ENCODE measurements around the gene SERBP1.

SERBP1 gene

DNA sequence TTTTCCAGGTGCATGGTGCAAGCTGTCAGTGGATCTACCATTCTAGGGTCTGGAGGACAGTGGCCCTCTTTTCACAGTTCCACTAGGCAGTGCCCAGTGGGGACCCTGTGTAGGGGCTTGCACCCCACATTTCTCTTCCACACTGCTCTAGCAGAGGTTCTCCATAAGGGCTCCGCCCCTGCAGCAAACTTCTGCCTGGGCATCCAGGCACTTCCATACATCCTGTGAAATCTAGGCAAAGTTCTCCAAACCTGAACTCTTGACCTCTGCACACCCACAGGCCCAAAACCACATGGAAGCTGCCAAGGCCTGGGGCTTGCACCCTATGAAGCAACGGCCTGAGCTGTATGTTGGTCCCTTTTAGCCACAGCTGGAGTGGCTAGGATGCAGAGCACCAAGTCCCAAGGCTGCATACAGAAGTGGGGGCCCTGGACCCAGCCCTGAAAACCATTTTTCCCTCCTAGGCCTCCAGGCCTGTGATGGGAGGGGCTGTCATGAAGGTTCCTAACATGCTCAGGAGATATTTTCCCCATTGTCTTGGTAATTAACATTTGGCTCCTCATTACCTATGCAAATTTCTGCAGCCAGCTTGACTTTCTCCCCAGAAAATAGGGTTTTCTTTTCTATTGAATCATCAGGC is 46.1 kb downstream of the SERBP1 start:
- no peaks in the 10 kb centered on the region for H3K79me2 ChIP-seq (ENCODE audit: control insufficient read depth, insufficient read depth, low read length, unreplicated experiment)
- H3K27me3 ChIP-seq (ENCODE audit: insufficient read depth, low read length), result no peaks in the 10 kb centered on the region
- H3K4me3 ChIP-seq (ENCODE audit: low read depth, low read length), result no peak overlapping the region
- H3K27ac ChIP-seq (ENCODE audit: low read depth, low read length), result no peak overlapping the region
- H3K36me3 ChIP-seq (ENCODE audit: insufficient read depth, low read length), result peaks cover 15% of the 10 kb centered on the region; the same call in 1 of the 2 replicates
- H3K4me1 ChIP-seq (ENCODE audit: control insufficient read depth, insufficient read depth, low read length, unreplicated experiment), result no peaks in the 10 kb centered on the region
- H2AFZ ChIP-seq (ENCODE audit: low read length, unreplicated experiment), result no peak overlapping the region

DNA sequence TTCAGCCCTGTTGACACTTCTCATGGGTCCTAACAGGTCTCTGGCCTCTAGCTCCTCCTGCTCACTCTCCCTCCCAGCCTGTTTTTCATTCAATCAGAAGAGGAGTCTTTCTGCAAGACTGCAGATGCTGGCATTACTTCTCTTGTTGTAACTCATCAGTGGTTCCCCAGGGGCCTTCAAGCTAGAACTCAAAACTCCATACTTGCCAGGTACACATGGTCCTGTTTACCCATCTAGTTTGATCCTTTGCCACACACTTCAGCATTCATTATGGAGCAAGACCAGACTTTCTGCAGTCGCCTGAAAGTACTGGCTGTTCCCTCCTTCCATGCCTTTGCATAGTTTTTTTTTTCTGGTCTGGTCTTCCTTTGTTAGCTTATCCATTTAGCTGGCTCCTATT is 47.9 kb downstream of the SERBP1 start:
- Histone ChIP-seq H3K27me3 (ENCODE audit: insufficient read depth, low read length) (no peaks in the 10 kb centered on the region), H3K4me3 (ENCODE audit: low read depth, low read length) (no peak overlapping the region), H2AFZ (ENCODE audit: low read length, unreplicated experiment) (no peak overlapping the region), H3K36me3 (ENCODE audit: insufficient read depth, low read length) (peaks cover 15% of the 10 kb centered on the region; the same call in 1 of the 2 replicates), H3K79me2 (ENCODE audit: control insufficient read depth, insufficient read depth, low read length, unreplicated experiment) (no peaks in the 10 kb centered on the region), H3K4me1 (ENCODE audit: control insufficient read depth, insufficient read depth, low read length, unreplicated experiment) (no peaks in the 10 kb centered on the region), H3K27ac (ENCODE audit: low read depth, low read length) (no peak overlapping the region)

DNA sequence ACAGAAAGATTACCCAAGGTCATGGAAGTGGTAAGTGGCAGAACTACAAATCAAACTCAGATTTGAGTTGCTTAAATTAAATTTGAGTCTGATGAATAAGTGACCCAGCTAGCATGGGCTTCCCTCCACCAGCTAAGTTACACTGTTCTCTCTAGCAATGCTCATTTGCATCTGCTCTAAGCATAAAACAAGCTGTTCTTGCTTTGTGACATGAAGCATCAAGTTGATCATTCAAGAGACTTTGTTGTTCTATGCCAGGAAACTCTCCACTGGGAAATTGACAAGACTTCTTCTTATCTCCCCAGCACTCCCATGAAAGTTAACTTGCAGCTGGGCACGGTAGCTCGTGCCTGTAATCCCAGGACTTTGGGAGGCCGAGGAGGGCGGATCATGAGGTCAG is 49.0 kb downstream of the SERBP1 start:
- Histone ChIP-seq H3K4me3 (ENCODE audit: low read depth, low read length) (no peak overlapping the region), H3K27me3 (ENCODE audit: insufficient read depth, low read length) (no peaks in the 10 kb centered on the region), H2AFZ (ENCODE audit: low read length, unreplicated experiment) (no peak overlapping the region), H3K79me2 (ENCODE audit: control insufficient read depth, insufficient read depth, low read length, unreplicated experiment) (no peaks in the 10 kb centered on the region), H3K4me1 (ENCODE audit: control insufficient read depth, insufficient read depth, low read length, unreplicated experiment) (no peaks in the 10 kb centered on the region), H3K36me3 (ENCODE audit: insufficient read depth, low read length) (peaks cover 11% of the 10 kb centered on the region; the same call in 1 of the 2 replicates), H3K27ac (ENCODE audit: low read depth, low read length) (no peak overlapping the region)

DNA sequence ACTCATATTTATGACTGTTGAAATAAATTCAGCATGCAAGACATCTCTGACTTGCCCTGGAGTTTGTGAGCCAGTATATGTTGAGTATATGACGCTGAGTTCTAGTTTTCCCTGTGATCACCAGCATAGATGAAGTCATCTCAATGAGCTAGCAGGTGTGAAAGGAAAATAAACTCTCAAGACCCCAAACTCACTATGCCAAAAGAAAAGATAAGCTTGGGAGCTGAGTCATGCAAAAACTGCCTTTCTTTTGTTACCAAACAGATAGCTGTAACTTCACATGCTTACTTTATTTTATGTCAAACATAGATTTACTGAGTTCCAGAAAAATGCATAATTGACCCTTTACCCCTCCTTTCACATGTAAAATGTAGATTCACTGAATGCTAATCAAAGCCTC is 52.9 kb downstream of the SERBP1 start:
- no peaks in the 10 kb centered on the region for H3K27me3 ChIP-seq (ENCODE audit: insufficient read depth, low read length)
- H2AFZ ChIP-seq (ENCODE audit: low read length, unreplicated experiment), result no peak overlapping the region
- no peak overlapping the region for H3K4me3 ChIP-seq (ENCODE audit: low read depth, low read length)
- no peaks in the 10 kb centered on the region for H3K36me3 ChIP-seq (ENCODE audit: insufficient read depth, low read length)
- no peaks in the 10 kb centered on the region for H3K4me1 ChIP-seq (ENCODE audit: control insufficient read depth, insufficient read depth, low read length, unreplicated experiment)
- H3K27ac ChIP-seq (ENCODE audit: low read depth, low read length), result no peak overlapping the region
- H3K79me2 ChIP-seq (ENCODE audit: control insufficient read depth, insufficient read depth, low read length, unreplicated experiment), result no peaks in the 10 kb centered on the region

DNA sequence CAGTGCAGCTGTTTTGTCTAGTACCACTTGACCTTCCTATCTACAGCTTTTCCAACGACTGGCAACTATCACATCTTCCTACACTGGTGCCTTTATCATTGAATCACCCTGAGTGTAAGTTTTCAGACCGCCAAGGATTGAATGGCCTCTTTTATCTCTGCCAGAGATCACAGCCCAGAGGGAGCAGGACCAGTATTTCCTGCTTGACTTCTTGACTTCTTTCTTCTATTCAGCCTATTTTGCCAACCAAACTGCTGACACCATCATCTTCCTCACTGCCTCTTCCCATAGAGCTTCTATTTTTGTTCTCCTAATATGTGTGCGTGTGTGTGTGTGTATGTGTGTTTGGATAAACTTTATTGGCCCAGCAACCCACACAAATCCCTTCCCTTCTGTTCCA is 53.8 kb downstream of the SERBP1 start:
- Histone ChIP-seq H3K27me3 (ENCODE audit: insufficient read depth, low read length) (no peaks in the 10 kb centered on the region), H3K4me1 (ENCODE audit: control insufficient read depth, insufficient read depth, low read length, unreplicated experiment) (no peaks in the 10 kb centered on the region), H3K4me3 (ENCODE audit: low read depth, low read length) (no peak overlapping the region), H3K79me2 (ENCODE audit: control insufficient read depth, insufficient read depth, low read length, unreplicated experiment) (no peaks in the 10 kb centered on the region), H3K27ac (ENCODE audit: low read depth, low read length) (no peak overlapping the region), H3K36me3 (ENCODE audit: insufficient read depth, low read length) (no peaks in the 10 kb centered on the region), H2AFZ (ENCODE audit: low read length, unreplicated experiment) (no peak overlapping the region)

DNA sequence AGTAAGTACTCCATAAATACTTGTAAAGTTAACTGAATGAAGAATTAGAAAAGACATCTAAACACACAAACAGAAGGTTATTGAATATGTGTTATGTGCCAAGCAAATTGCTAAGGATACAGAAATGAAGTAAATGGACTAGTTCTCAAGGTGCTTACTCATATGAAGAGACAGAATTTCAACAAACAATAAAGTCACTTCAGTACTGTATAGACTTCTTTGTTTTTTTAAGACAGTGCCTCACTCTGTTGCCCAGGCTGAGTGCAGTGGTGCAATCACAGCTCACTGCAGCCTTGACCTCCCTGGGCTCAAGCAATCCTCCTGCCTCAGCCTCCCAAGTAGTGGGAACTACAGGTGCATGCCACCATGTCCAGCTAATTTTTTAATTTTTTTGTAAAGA is 57.3 kb downstream of the SERBP1 start:
- Histone ChIP-seq H3K27me3 (ENCODE audit: insufficient read depth, low read length) (no peaks in the 10 kb centered on the region), H3K79me2 (ENCODE audit: control insufficient read depth, insufficient read depth, low read length, unreplicated experiment) (no peaks in the 10 kb centered on the region), H3K36me3 (ENCODE audit: insufficient read depth, low read length) (no peaks in the 10 kb centered on the region), H3K27ac (ENCODE audit: low read depth, low read length) (no peak overlapping the region), H2AFZ (ENCODE audit: low read length, unreplicated experiment) (no peak overlapping the region), H3K4me1 (ENCODE audit: control insufficient read depth, insufficient read depth, low read length, unreplicated experiment) (peaks cover 1% of the 10 kb centered on the region), H3K4me3 (ENCODE audit: low read depth, low read length) (no peak overlapping the region)

DNA sequence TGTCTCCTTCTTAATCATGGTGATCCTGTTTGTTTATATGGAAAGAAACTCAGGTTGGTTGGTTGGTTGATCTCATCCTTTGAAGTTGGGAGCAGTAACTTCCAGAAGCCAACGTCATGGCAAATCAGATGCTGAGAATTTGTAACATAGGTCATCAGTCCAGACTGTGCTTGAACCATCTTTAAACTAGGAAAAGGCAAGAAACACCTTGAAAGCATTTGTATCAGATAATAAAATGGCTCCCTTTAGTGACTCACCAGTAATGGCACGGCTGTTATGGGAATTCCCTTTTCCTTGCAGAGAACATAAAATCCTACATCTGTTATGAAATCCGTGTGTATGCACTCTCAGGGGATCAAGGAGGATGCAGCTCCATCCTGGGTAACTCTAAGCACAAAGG is 58.1 kb downstream of the SERBP1 start:
- peak overlapping the region; percentile 14 for H2AFZ ChIP-seq (ENCODE audit: low read length, unreplicated experiment)

DNA sequence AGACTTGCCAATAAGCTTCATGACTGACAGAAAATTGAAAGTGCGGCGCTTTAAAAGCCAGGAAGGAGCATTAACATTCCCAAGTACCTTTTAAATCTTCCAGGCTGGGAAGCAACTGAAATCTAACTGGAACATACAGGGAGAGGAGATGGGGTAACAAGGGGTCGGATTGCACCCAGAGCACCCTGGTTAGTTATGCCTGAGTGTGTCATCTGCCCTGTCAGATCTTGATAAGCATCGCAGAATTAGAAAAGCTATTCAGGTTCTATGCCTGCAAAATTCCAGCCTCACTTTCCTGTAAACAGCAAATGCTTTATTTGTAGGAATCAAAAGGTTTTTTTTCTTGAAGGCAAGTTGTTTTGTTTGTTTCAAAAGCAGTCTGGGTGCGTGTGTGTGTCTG is 58.5 kb downstream of the SERBP1 start:
- Histone ChIP-seq H3K27me3 (ENCODE audit: insufficient read depth, low read length) (no peaks in the 10 kb centered on the region), H3K27ac (ENCODE audit: low read depth, low read length) (no peak overlapping the region), H2AFZ (ENCODE audit: low read length, unreplicated experiment) (no peak overlapping the region), H3K36me3 (ENCODE audit: insufficient read depth, low read length) (no peaks in the 10 kb centered on the region), H3K4me1 (ENCODE audit: control insufficient read depth, insufficient read depth, low read length, unreplicated experiment) (peaks cover 4% of the 10 kb centered on the region), H3K79me2 (ENCODE audit: control insufficient read depth, insufficient read depth, low read length, unreplicated experiment) (no peaks in the 10 kb centered on the region), H3K4me3 (ENCODE audit: low read depth, low read length) (no peak overlapping the region)

More for the DNA sequence above, 58.1 kb downstream of the SERBP1 start:
- Histone ChIP-seq H3K27me3 (ENCODE audit: insufficient read depth, low read length) (no peaks in the 10 kb centered on the region), H3K4me1 (ENCODE audit: control insufficient read depth, insufficient read depth, low read length, unreplicated experiment) (peaks cover 4% of the 10 kb centered on the region), H3K79me2 (ENCODE audit: control insufficient read depth, insufficient read depth, low read length, unreplicated experiment) (no peaks in the 10 kb centered on the region), H3K4me3 (ENCODE audit: low read depth, low read length) (no peak overlapping the region), H3K36me3 (ENCODE audit: insufficient read depth, low read length) (no peaks in the 10 kb centered on the region), H3K27ac (ENCODE audit: low read depth, low read length) (no peak overlapping the region)

DNA sequence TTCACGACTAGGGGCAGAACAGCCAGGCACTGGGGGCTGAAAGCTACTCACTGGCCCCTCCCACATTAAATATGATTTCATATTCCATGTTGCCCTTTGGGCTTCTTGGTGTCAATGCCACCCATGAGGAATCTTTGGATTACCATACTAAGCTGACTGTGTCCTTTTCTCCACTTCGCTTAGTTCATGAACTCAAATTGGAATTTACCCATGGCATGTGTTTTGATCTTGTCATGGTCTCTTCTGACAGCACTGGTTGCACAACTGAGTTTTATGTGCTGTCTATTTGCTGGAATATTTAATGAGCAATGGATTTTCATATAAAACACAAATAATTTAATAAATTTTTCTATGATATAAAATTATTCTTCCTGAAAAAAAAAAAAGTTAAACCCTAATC is 59.2 kb downstream of the SERBP1 start:
- H3K27ac ChIP-seq (ENCODE audit: low read depth, low read length), result no peak overlapping the region
- H3K27me3 ChIP-seq (ENCODE audit: insufficient read depth, low read length), result no peaks in the 10 kb centered on the region
- no peaks in the 10 kb centered on the region for H3K79me2 ChIP-seq (ENCODE audit: control insufficient read depth, insufficient read depth, low read length, unreplicated experiment)
- no peak overlapping the region for H2AFZ ChIP-seq (ENCODE audit: low read length, unreplicated experiment)
- H3K4me3 ChIP-seq (ENCODE audit: low read depth, low read length), result no peak overlapping the region
- peaks cover 4% of the 10 kb centered on the region for H3K4me1 ChIP-seq (ENCODE audit: control insufficient read depth, insufficient read depth, low read length, unreplicated experiment)
- H3K36me3 ChIP-seq (ENCODE audit: insufficient read depth, low read length), result no peaks in the 10 kb centered on the region

DNA sequence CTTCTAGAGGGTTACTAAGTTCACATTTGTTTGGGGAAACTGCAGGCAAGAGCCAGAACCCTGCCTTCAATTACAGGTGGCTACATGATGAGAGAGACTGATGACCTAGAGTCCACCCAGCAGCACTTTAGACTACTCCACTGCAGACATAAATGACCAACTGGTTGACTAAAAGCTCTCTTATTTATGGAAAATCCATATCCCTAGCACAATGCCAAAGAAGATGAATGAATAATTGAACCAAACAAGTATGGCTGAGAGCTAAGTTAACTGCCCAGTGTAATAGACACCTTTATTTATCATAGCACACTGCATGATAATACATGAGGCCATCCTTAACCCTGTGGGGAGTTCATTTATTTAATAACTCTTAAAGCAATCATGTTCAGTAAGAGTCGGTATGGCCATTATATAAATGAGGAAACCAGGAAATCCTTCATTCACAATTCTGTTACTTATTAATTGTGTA is 62.1 kb downstream of the SERBP1 start:
- H3K36me3 ChIP-seq (ENCODE audit: insufficient read depth, low read length), result no peaks in the 10 kb centered on the region
- no peaks in the 10 kb centered on the region for H3K79me2 ChIP-seq (ENCODE audit: control insufficient read depth, insufficient read depth, low read length, unreplicated experiment)
- H2AFZ ChIP-seq (ENCODE audit: low read length, unreplicated experiment), result no peak overlapping the region
- H3K27ac ChIP-seq (ENCODE audit: low read depth, low read length), result no peak overlapping the region
- H3K4me3 ChIP-seq (ENCODE audit: low read depth, low read length), result no peak overlapping the region
- peaks cover 4% of the 10 kb centered on the region for H3K4me1 ChIP-seq (ENCODE audit: control insufficient read depth, insufficient read depth, low read length, unreplicated experiment)
- no peaks in the 10 kb centered on the region for H3K27me3 ChIP-seq (ENCODE audit: insufficient read depth, low read length)

DNA sequence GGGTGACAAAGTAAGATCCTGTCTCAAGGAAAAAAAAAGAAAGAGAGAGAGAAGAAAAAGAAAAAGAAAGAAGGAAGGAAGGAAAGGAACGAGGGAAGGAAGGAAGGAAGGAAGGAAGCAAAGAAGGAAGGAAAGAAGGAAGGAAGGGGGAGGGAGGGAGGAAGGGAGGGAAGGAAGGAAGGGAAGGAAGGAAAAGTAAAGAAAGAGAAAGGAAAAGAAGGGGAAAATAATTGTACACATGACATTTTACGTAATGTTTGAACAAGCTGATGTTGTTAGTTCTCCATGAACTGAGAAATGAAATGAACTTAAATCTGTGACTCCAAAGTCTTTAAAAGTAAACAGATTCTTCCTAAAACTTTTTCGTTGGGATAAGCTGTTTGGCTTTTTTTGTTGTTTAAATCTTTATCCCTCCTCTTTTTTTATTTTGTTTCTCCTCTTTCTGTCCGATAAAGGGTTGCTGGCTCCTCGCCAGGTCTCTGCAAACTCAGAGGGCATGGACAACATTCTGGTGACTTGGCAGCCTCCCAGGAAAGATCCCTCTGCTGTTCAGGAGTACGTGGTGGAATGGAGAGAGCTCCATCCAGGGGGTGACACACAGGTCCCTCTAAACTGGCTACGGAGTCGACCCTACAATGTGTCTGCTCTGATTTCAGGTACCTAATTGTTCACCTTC is 62.7 kb downstream of the SERBP1 start:
- H3K27me3 ChIP-seq (ENCODE audit: insufficient read depth, low read length), result no peaks in the 10 kb centered on the region
- H3K27ac ChIP-seq (ENCODE audit: low read depth, low read length), result no peak overlapping the region
- no peak overlapping the region for H3K4me3 ChIP-seq (ENCODE audit: low read depth, low read length)
- no peaks in the 10 kb centered on the region for H3K79me2 ChIP-seq (ENCODE audit: control insufficient read depth, insufficient read depth, low read length, unreplicated experiment)
- peaks cover 4% of the 10 kb centered on the region for H3K4me1 ChIP-seq (ENCODE audit: control insufficient read depth, insufficient read depth, low read length, unreplicated experiment)
- H3K36me3 ChIP-seq (ENCODE audit: insufficient read depth, low read length), result no peaks in the 10 kb centered on the region
- no peak overlapping the region for H2AFZ ChIP-seq (ENCODE audit: low read length, unreplicated experiment)
